SK-N-SH (cell line): ENCODE results near the gene RPL13. TPM values are rescaled to one million over a fixed set of nuclear protein-coding genes. Genes with fewer than 3 reads are reported as not detected.

Experiments used
- CTCF ChIA-PET: fragments of 300-600, 350-600 bp; formaldehyde crosslinking; extraction: SDS; loops from one replicate; lab custom pipeline; 2021; lab: Yijun Ruan, JAX
- POLR2A ChIA-PET: fragments of 350-600 bp; sonication (Branson Sonifier 250); formaldehyde crosslinking; extraction: SDS; loops from one replicate; lab custom pipeline; 2020; ENCODE audit warnings: antibody characterized with exemption, inconsistent platforms; lab: Yijun Ruan, JAX
- DNase-seq: peaks from one replicate; pipeline ENCODE4 v3.0.0; 2012
- H2AFZ ChIP-seq: fragments of 200-600 bp; sonication (generic); 2 replicates; pipeline ENCODE4 v1.8.1; 2016; ENCODE audit warnings: antibody characterized with exemption, mild to moderate bottlenecking, low read depth
- H3F3A ChIP-seq: fragments of 200-600 bp; sonication (generic); replicated peaks from 2 replicates; pipeline ENCODE3; 2016; ENCODE audit warnings: antibody characterized with exemption, mild to moderate bottlenecking; ENCODE audit not compliant: insufficient read depth
- H3K27ac ChIP-seq, 2 experiments: fragments of 200-500 bp in 1 of 2; fragments of 200-600 bp in 1 of 2; sonication (Bioruptor generic) in 1 of 2; sonication (generic), shearing (Covaris generic) in 1 of 2; 2 replicates each; pipeline versions ENCODE4 v1.5.1 to v1.6.1; 2014 to 2016; ENCODE audit warnings: low read depth in 2 of 2, inconsistent platforms in 1 of 2, low read length in 1 of 2, mild to moderate bottlenecking in 1 of 2, mixed read lengths in 1 of 2
- H3K27me3 ChIP-seq: fragments of 200-600 bp; sonication (generic), shearing (Covaris generic); 2 replicates; pipeline ENCODE4 v1.6.1; 2016; ENCODE audit warnings: mixed run types; ENCODE audit not compliant: insufficient read depth
- H3K36me3 ChIP-seq, 2 experiments: fragments of 200-500 bp in 1 of 2; fragments of 200-600 bp in 1 of 2; sonication (Bioruptor generic) in 1 of 2; sonication (generic) in 1 of 2; replicated peaks in 1 of 2; 2 replicates each; pipeline versions ENCODE3 to v1.5.1; 2014 to 2016; ENCODE audit warnings: low read length in 1 of 2, mild to moderate bottlenecking in 1 of 2; ENCODE audit not compliant: insufficient read depth in 2 of 2, control insufficient read depth in 1 of 2
- H3K4me1 ChIP-seq, 2 experiments: fragments of 200-500 bp in 1 of 2; fragments of 200-600 bp in 1 of 2; sonication (Bioruptor generic) in 1 of 2; sonication (generic), shearing (Covaris generic) in 1 of 2; 2 replicates each; pipeline versions ENCODE4 v1.5.1 to v1.6.1; 2014 to 2016; ENCODE audit warnings: low read depth in 1 of 2, low read length in 1 of 2, mixed run types in 1 of 2; ENCODE audit not compliant: insufficient read depth in 2 of 2, control insufficient read depth in 1 of 2
- H3K4me2 ChIP-seq: fragments of 200-600 bp; sonication (generic), shearing (Covaris generic); 2 replicates; pipeline ENCODE4 v1.6.1; 2017; ENCODE audit warnings: mixed run types
- H3K4me3 ChIP-seq, 2 experiments: fragments of 200-500 bp in 1 of 2; fragments of 200-600 bp in 1 of 2; sonication (Bioruptor generic) in 1 of 2; sonication (generic), shearing (Covaris generic) in 1 of 2; 2 replicates each; pipeline versions ENCODE4 v1.5.1 to v1.8.1; 2014 to 2016; ENCODE audit warnings: low read depth in 2 of 2, inconsistent platforms in 1 of 2, low read length in 1 of 2, mild to moderate bottlenecking in 1 of 2, mixed read lengths in 1 of 2, moderate library complexity in 1 of 2
- H3K79me2 ChIP-seq: fragments of 200-600 bp; sonication (generic); 2 replicates; pipeline ENCODE4 v1.8.1; 2017; ENCODE audit warnings: mild to moderate bottlenecking; ENCODE audit not compliant: insufficient read depth
- H3K9ac ChIP-seq: fragments of 200-600 bp; sonication (generic); 2 replicates; pipeline ENCODE4 v1.6.1; 2017; ENCODE audit warnings: mixed run types
- H3K9me2 ChIP-seq: fragments of 200-600 bp; sonication (generic); 2 replicates; pipeline ENCODE4 v1.6.1; 2017; ENCODE audit warnings: mixed run types
- H3K9me3 ChIP-seq: fragments of 200-600 bp; sonication (generic); 2 replicates; pipeline ENCODE4 v1.6.1; 2017; ENCODE audit warnings: mixed run types, mild to moderate bottlenecking, moderate library complexity
- H4K20me1 ChIP-seq: fragments of 200-600 bp; sonication (generic); 2 replicates; pipeline ENCODE4 v1.6.1; 2017; ENCODE audit warnings: mild to moderate bottlenecking, mixed run types; ENCODE audit not compliant: insufficient read depth
- FOSL2 ChIP-seq: IDR thresholded peaks from 2 replicates; pipeline ENCODE4 v1.4.0; 2012; ENCODE audit warnings: low read depth, mild to moderate bottlenecking, moderate library complexity, borderline replicate concordance
- GATA2 ChIP-seq: sonication (generic); formaldehyde crosslinking; IDR thresholded peaks from 2 replicates; pipeline ENCODE4 v1.5.0; 2020; ENCODE audit warnings: mild to moderate bottlenecking, missing genetic modification reagents
- MXI1 ChIP-seq: IDR thresholded peaks from 2 replicates; pipeline ENCODE4 v1.6.1; 2012; ENCODE audit warnings: mild to moderate bottlenecking, low read depth, low read length, improper control_type of control experiment
- POLR2AphosphoS5 ChIP-seq: IDR thresholded peaks from 2 replicates; pipeline ENCODE4 v1.6.1; 2012; ENCODE audit warnings: low read depth, low read length
- TEAD4 ChIP-seq: IDR thresholded peaks from 2 replicates; pipeline ENCODE4 v1.4.0; 2012; ENCODE audit warnings: mild to moderate bottlenecking, borderline replicate concordance; ENCODE audit not compliant: insufficient read depth
- WGBS: methylation state at CpG from one replicate; pipeline ENCODE4 v1.1.6; 2017; ENCODE audit warnings: low lambda C conversion rate; 5-methylcytosine and 5-hydroxymethylcytosine counted together
- polyA plus RNA-seq, 3 experiments: library from polyadenylated mRNA; depleted of rRNA; stranded (reverse); fragments of >200 nt; gene quantifications; 2 replicates each; pipeline ENCODE4 v1.2.3, GENCODE V29; 2012
- TF ChIP-seq, protein P1 (sequence below): IDR thresholded peaks from 2 replicates; pipeline ENCODE4 v1.4.0; 2012; ENCODE audit warnings: low read depth, borderline replicate concordance
- TF ChIP-seq, protein P2 (sequence below): IDR thresholded peaks from 2 replicates; pipeline ENCODE4 v1.6.1; 2012; ENCODE audit warnings: mild to moderate bottlenecking, low read depth, low read length, moderate library complexity
- TF ChIP-seq, protein P3 (sequence below): IDR thresholded peaks from 2 replicates; pipeline ENCODE4 v1.4.0; 2012; ENCODE audit warnings: low read depth, borderline replicate concordance
- TF ChIP-seq, protein P4 (sequence below): IDR thresholded peaks from 2 replicates; pipeline ENCODE4; 2012
- TF ChIP-seq, protein P5 (sequence below): fragments of 200-600 bp; sonication (generic); IDR thresholded peaks from 2 replicates; pipeline ENCODE4 v1.6.1; 2017; ENCODE audit warnings: antibody characterized with exemption, mild to moderate bottlenecking, moderate library complexity

RPL13 gene
- polyA plus RNA-seq, 1 of the 3 experiments (the other 2 are of a cell fraction): 4,635 TPM

DNA sequence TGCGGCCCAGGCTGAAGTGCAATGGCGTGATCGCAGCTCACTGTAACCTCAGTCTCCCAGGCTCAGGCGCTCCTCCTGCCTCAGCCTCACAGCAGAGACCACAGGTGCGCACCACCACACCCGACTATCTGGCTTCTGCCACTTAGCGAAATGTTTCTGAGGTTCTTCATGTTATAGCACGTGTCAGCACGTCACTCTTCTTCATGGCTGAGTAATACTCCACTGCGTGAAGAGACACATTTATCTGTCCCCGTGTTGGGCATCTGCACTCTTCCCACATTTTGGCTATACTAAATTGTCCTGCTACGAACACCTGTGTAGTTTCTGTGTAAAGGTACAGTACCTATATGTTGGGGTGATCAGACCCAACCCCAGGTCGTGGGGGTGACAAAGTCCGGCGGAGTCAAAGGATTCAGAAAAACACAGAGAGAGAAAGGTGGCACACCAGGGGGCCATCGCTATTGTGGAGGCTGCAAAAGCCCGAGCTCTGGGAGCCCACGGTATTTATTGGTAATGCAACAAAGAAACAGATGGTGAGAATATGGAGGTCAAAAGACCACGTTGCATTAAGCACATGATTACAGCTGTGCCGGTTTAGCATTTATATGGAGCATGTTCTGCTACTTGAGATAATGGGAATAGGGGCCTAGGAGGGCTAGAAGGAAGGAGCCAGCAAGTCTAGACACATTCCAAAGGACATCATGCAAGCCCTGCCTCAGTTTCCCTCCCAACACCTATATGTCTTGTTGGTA, 52.1 kb downstream of the RPL13 start:
- H3K27me3 ChIP-seq: no peaks in the 10 kb centered on the region

More for the DNA sequence above, 52.1 kb downstream of the RPL13 start:
- Histone ChIP-seq H3K27ac (no peak overlapping the region), H3K9me3 (no peaks in the 10 kb centered on the region), H3K4me2 (no peak overlapping the region), H3K36me3 (no peaks in the 10 kb centered on the region), H3K9ac (no peak overlapping the region), H2AFZ (no peak overlapping the region), H3K4me3 (no peak overlapping the region), H3K9me2 (no peaks in the 10 kb centered on the region), H3F3A (peaks cover 6% of the 10 kb centered on the region), H3K79me2 (no peaks in the 10 kb centered on the region), H4K20me1 (no peaks in the 10 kb centered on the region), H3K4me1 (peaks cover 0 to 8% of the 10 kb centered on the region in 2 experiments; a peak in 1 of 4 replicates)
- ChIA-PET CTCF (interaction anchor here (3.8 to 6.3 kb wide), 2 partner anchors 12 to 29 kb away, joined by 15 to 44 read pairs; no protein-coding TSS in a partner anchor), POLR2A (no interaction called here)
- 68% methylated on average over 20 of the region's 20 CpGs for WGBS
- TF ChIP-seq MXI1: no peak
- TF ChIP-seq FOSL2: no peak
- no peak for TF ChIP-seq POLR2AphosphoS5
- TF ChIP-seq, protein P1, sequence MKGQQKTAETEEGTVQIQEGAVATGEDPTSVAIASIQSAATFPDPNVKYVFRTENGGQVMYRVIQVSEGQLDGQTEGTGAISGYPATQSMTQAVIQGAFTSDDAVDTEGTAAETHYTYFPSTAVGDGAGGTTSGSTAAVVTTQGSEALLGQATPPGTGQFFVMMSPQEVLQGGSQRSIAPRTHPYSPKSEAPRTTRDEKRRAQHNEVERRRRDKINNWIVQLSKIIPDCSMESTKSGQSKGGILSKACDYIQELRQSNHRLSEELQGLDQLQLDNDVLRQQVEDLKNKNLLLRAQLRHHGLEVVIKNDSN: no peak
- TF ChIP-seq, protein P2, sequence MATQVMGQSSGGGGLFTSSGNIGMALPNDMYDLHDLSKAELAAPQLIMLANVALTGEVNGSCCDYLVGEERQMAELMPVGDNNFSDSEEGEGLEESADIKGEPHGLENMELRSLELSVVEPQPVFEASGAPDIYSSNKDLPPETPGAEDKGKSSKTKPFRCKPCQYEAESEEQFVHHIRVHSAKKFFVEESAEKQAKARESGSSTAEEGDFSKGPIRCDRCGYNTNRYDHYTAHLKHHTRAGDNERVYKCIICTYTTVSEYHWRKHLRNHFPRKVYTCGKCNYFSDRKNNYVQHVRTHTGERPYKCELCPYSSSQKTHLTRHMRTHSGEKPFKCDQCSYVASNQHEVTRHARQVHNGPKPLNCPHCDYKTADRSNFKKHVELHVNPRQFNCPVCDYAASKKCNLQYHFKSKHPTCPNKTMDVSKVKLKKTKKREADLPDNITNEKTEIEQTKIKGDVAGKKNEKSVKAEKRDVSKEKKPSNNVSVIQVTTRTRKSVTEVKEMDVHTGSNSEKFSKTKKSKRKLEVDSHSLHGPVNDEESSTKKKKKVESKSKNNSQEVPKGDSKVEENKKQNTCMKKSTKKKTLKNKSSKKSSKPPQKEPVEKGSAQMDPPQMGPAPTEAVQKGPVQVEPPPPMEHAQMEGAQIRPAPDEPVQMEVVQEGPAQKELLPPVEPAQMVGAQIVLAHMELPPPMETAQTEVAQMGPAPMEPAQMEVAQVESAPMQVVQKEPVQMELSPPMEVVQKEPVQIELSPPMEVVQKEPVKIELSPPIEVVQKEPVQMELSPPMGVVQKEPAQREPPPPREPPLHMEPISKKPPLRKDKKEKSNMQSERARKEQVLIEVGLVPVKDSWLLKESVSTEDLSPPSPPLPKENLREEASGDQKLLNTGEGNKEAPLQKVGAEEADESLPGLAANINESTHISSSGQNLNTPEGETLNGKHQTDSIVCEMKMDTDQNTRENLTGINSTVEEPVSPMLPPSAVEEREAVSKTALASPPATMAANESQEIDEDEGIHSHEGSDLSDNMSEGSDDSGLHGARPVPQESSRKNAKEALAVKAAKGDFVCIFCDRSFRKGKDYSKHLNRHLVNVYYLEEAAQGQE: no peak
- TF ChIP-seq, protein P3, sequence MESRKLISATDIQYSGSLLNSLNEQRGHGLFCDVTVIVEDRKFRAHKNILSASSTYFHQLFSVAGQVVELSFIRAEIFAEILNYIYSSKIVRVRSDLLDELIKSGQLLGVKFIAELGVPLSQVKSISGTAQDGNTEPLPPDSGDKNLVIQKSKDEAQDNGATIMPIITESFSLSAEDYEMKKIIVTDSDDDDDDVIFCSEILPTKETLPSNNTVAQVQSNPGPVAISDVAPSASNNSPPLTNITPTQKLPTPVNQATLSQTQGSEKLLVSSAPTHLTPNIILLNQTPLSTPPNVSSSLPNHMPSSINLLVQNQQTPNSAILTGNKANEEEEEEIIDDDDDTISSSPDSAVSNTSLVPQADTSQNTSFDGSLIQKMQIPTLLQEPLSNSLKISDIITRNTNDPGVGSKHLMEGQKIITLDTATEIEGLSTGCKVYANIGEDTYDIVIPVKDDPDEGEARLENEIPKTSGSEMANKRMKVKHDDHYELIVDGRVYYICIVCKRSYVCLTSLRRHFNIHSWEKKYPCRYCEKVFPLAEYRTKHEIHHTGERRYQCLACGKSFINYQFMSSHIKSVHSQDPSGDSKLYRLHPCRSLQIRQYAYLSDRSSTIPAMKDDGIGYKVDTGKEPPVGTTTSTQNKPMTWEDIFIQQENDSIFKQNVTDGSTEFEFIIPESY: no peak
- TF ChIP-seq, protein P4, sequence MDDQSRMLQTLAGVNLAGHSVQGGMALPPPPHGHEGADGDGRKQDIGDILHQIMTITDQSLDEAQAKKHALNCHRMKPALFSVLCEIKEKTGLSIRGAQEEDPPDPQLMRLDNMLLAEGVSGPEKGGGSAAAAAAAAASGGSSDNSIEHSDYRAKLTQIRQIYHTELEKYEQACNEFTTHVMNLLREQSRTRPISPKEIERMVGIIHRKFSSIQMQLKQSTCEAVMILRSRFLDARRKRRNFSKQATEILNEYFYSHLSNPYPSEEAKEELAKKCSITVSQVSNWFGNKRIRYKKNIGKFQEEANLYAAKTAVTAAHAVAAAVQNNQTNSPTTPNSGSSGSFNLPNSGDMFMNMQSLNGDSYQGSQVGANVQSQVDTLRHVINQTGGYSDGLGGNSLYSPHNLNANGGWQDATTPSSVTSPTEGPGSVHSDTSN: no peak
- no peak for TF ChIP-seq GATA2 (CRISPR knock-in tag)
- TF ChIP-seq, protein P5, sequence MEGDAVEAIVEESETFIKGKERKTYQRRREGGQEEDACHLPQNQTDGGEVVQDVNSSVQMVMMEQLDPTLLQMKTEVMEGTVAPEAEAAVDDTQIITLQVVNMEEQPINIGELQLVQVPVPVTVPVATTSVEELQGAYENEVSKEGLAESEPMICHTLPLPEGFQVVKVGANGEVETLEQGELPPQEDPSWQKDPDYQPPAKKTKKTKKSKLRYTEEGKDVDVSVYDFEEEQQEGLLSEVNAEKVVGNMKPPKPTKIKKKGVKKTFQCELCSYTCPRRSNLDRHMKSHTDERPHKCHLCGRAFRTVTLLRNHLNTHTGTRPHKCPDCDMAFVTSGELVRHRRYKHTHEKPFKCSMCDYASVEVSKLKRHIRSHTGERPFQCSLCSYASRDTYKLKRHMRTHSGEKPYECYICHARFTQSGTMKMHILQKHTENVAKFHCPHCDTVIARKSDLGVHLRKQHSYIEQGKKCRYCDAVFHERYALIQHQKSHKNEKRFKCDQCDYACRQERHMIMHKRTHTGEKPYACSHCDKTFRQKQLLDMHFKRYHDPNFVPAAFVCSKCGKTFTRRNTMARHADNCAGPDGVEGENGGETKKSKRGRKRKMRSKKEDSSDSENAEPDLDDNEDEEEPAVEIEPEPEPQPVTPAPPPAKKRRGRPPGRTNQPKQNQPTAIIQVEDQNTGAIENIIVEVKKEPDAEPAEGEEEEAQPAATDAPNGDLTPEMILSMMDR: no peak
- no peak for TF ChIP-seq TEAD4
- DNase-seq: no peak
